ENCODE data around the gene WRAP73.

The WRAP73 gene

DNA sequence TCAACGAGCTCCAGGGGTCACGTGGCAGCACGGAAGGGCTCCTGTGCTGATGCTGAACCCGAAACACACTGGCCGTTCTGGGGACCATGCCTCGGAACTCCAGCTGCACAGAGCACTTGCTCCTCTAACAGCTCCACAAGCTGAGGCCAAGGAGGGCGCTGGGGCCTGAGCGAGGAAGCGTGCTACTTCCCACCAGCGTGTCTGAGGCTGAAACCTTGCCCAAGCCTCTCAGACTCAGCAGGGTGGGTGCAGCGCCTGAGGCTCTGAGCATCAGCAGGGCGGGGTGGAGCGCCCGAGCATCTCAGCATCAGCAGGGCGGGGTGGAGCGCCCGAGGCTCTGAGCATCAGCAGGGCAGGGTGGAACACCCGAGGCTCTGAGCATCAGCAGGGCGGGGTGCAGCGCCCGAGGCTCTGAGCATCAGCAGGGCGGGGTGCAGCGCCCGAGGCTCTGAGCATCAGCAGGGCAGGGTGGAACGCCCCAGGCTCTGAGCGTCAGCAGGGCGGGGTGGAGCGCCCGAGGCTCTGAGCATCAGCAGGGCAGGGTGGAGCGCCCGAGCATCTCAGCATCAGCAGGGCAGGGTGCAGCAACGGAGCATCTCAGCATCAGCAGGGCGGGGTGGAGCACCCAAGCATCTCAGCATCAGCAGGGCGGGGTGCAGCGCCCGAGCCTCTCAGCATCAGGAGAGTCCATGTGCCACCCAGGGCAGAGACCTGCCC lies 9.6 kb downstream of the WRAP73 start:
- no peaks in the 10 kb centered on the region for H3K79me2 ChIP-seq (ENCODE audit: low read length)
- no peak overlapping the region for H3K4me2 ChIP-seq (ENCODE audit: low read length)
- H2AFZ ChIP-seq (ENCODE audit: low read depth, low read length), result no peak overlapping the region
- no peaks in the 10 kb centered on the region for H3K4me1 ChIP-seq (ENCODE audit: low read length)
- peaks cover 14% of the 10 kb centered on the region for H3K36me3 ChIP-seq (replicated peaks; ENCODE audit: low read depth, low read length)
- H3K9ac ChIP-seq (ENCODE audit: low read length), result no peak overlapping the region
- no peaks in the 10 kb centered on the region for H4K20me1 ChIP-seq (ENCODE audit: insufficient read depth, low read length)
- no peak overlapping the region for H3K27ac ChIP-seq (ENCODE audit: low read length)
- TF ChIP-seq EZH2phosphoT487 (IDR thresholded peaks at IDR 0.05; ENCODE audit: low read depth), result no peak
- TF ChIP-seq, protein P1, sequence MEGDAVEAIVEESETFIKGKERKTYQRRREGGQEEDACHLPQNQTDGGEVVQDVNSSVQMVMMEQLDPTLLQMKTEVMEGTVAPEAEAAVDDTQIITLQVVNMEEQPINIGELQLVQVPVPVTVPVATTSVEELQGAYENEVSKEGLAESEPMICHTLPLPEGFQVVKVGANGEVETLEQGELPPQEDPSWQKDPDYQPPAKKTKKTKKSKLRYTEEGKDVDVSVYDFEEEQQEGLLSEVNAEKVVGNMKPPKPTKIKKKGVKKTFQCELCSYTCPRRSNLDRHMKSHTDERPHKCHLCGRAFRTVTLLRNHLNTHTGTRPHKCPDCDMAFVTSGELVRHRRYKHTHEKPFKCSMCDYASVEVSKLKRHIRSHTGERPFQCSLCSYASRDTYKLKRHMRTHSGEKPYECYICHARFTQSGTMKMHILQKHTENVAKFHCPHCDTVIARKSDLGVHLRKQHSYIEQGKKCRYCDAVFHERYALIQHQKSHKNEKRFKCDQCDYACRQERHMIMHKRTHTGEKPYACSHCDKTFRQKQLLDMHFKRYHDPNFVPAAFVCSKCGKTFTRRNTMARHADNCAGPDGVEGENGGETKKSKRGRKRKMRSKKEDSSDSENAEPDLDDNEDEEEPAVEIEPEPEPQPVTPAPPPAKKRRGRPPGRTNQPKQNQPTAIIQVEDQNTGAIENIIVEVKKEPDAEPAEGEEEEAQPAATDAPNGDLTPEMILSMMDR (IDR thresholded peaks at IDR 0.05; ENCODE audit: low read depth, low read length), result no peak
- H3K27me3 ChIP-seq (ENCODE audit: low read depth, low read length), result no peaks in the 10 kb centered on the region
- no peak overlapping the region for H3K4me3 ChIP-seq (ENCODE audit: low read length)
- H3K9me3 ChIP-seq (ENCODE audit: insufficient read depth, low read length), result no peaks in the 10 kb centered on the region

DNA sequence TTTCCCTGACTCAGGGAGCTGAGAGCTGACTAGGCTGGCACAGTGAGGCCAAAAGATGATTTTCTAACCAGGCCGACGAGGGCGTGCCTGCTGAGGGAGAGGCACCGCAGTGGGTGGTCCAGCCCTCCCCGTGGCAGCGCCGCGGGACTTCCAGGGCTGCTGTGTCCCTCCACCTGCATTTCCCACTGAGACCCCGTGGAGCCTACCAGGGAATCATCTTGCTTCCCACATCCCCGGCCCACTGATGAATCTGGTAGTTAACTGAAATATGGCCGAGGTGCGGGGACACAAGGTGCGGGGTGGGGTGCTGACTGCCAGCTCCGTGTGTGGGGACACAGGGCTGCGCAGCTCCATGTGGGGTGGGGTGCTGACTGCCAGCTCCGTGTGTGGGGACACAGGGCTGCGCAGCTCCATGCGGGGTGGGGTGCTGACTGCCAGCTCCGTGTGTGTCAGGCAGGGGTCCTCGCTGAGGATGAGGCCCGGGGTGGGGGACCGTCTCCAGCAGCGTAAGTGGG lies 10.4 kb downstream of the WRAP73 start:
- Histone ChIP-seq H3K9ac (ENCODE audit: low read length) (no peak overlapping the region), H3K36me3 (replicated peaks; ENCODE audit: low read depth, low read length) (peaks cover 13% of the 10 kb centered on the region), H2AFZ (ENCODE audit: low read depth, low read length) (no peak overlapping the region)

DNA sequence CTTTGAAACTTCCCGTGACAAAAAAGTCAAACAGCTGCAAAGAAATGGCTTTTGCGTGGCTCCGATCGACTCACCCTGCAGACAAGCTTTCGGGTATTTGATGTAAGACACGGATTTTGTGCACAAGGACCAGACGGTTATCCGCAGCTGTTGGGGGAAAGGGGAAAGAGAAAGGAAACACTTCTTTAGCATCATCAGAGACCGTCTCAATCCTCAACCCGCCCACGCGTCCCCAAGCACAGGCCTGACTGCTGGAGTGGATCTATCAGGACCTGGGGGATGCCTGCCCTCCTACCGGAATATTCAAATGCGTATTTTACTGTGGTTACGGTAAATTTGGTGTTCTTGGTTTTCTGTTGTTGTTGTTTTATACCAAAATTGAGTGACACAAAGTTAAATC lies 11.2 kb downstream of the WRAP73 start:
- Histone ChIP-seq H3K9ac (ENCODE audit: low read length) (no peak overlapping the region), H3K27me3 (ENCODE audit: low read depth, low read length) (no peaks in the 10 kb centered on the region), H2AFZ (ENCODE audit: low read depth, low read length) (no peak overlapping the region), H3K4me2 (ENCODE audit: low read length) (no peak overlapping the region), H3K9me3 (ENCODE audit: insufficient read depth, low read length) (no peaks in the 10 kb centered on the region), H4K20me1 (ENCODE audit: insufficient read depth, low read length) (no peaks in the 10 kb centered on the region), H3K79me2 (ENCODE audit: low read length) (no peaks in the 10 kb centered on the region), H3K4me1 (ENCODE audit: low read length) (no peaks in the 10 kb centered on the region), H3K27ac (ENCODE audit: low read length) (no peak overlapping the region), H3K36me3 (replicated peaks; ENCODE audit: low read depth, low read length) (peaks cover 12% of the 10 kb centered on the region), H3K4me3 (ENCODE audit: low read length) (no peak overlapping the region)
- TF ChIP-seq EZH2phosphoT487 (IDR thresholded peaks at IDR 0.05; ENCODE audit: low read depth), result no peak
- TF ChIP-seq, protein P1 (IDR thresholded peaks at IDR 0.05; ENCODE audit: low read depth, low read length), result no peak

More for the DNA sequence above, 10.4 kb downstream of the WRAP73 start:
- Histone ChIP-seq H3K4me3 (ENCODE audit: low read length) (no peak overlapping the region), H3K4me2 (ENCODE audit: low read length) (no peak overlapping the region), H4K20me1 (ENCODE audit: insufficient read depth, low read length) (no peaks in the 10 kb centered on the region), H3K4me1 (ENCODE audit: low read length) (no peaks in the 10 kb centered on the region), H3K27me3 (ENCODE audit: low read depth, low read length) (no peaks in the 10 kb centered on the region), H3K9me3 (ENCODE audit: insufficient read depth, low read length) (no peaks in the 10 kb centered on the region), H3K79me2 (ENCODE audit: low read length) (no peaks in the 10 kb centered on the region), H3K27ac (ENCODE audit: low read length) (no peak overlapping the region)
- TF ChIP-seq EZH2phosphoT487 (IDR thresholded peaks at IDR 0.05; ENCODE audit: low read depth), result no peak
- TF ChIP-seq, protein P1 (IDR thresholded peaks at IDR 0.05; ENCODE audit: low read depth, low read length), result no peak

DNA sequence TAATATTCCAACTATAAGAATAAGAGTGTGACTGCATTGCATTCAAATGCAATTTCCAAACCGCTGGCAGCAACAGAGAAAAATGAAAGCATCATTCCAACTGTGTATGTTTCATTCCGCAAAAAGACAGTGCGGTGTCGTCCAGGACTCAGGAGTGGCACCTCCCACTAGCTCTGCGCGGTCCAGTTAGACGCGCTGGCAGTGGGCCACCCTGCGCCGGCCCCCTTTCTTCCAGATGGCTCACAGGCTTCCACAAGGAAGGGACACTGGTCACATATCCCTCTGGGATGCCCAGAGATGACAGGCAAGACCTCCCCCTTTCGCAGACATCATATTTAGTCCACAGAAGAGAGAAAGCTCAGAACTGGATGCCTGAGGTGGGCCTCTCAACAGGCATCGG lies 11.9 kb downstream of the WRAP73 start:
- TF ChIP-seq EZH2phosphoT487 (IDR thresholded peaks at IDR 0.05; ENCODE audit: low read depth), result no peak
- TF ChIP-seq, protein P1 (IDR thresholded peaks at IDR 0.05; ENCODE audit: low read depth, low read length), result no peak
- H3K36me3 ChIP-seq (replicated peaks; ENCODE audit: low read depth, low read length), result peaks cover 12% of the 10 kb centered on the region
- H3K27ac ChIP-seq (ENCODE audit: low read length), result no peak overlapping the region
- no peaks in the 10 kb centered on the region for H3K4me1 ChIP-seq (ENCODE audit: low read length)
- no peak overlapping the region for H3K4me3 ChIP-seq (ENCODE audit: low read length)
- H3K79me2 ChIP-seq (ENCODE audit: low read length), result no peaks in the 10 kb centered on the region
- H2AFZ ChIP-seq (ENCODE audit: low read depth, low read length), result no peak overlapping the region
- no peaks in the 10 kb centered on the region for H4K20me1 ChIP-seq (ENCODE audit: insufficient read depth, low read length)
- no peak overlapping the region for H3K9ac ChIP-seq (ENCODE audit: low read length)
- no peak overlapping the region for H3K4me2 ChIP-seq (ENCODE audit: low read length)
- no peaks in the 10 kb centered on the region for H3K9me3 ChIP-seq (ENCODE audit: insufficient read depth, low read length)
- H3K27me3 ChIP-seq (ENCODE audit: low read depth, low read length), result no peaks in the 10 kb centered on the region

Data from OCI-LY3 (cell line).